Measurements from ENCODE around the gene RALGAPA1.

DNA sequence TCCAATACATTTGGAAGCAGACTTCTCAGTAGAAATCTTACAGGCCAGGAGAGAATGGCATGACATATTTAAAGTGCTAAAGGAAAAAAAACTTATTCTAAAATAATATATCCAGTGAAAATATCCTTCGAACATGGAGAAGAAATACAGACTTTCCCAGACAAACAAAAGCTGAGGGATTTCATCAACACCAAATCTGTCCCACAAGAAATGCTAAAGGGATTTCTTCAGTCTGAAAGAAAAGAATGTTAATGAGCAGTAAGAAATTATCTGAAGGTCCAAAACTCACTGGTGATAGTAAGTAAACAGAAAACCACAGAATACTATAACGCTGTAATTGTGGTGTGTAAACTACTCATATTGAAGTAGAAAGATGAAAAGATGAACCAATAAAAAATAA, 171.2 kb downstream of the RALGAPA1 start:
- TF ChIP-seq, protein P1, sequence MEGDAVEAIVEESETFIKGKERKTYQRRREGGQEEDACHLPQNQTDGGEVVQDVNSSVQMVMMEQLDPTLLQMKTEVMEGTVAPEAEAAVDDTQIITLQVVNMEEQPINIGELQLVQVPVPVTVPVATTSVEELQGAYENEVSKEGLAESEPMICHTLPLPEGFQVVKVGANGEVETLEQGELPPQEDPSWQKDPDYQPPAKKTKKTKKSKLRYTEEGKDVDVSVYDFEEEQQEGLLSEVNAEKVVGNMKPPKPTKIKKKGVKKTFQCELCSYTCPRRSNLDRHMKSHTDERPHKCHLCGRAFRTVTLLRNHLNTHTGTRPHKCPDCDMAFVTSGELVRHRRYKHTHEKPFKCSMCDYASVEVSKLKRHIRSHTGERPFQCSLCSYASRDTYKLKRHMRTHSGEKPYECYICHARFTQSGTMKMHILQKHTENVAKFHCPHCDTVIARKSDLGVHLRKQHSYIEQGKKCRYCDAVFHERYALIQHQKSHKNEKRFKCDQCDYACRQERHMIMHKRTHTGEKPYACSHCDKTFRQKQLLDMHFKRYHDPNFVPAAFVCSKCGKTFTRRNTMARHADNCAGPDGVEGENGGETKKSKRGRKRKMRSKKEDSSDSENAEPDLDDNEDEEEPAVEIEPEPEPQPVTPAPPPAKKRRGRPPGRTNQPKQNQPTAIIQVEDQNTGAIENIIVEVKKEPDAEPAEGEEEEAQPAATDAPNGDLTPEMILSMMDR (conservative IDR thresholded peaks at IDR 0.05; ENCODE audit: low read length) = no peak
- no peak for TF ChIP-seq EZH2phosphoT487 (IDR thresholded peaks at IDR 0.05; ENCODE audit: borderline replicate concordance, low read depth, low read length)
